GM19023 (cell line): Measurements from ENCODE around the gene SPATC1L.

ENCODE experiments used
- ATAC-seq: cut with Tn5 transposase; IDR thresholded peaks from one replicate; pipeline ENCODE4 v1.9.1; 2021; ENCODE audit warnings: mild to moderate bottlenecking, moderate library complexity; ENCODE audit not compliant: unreplicated experiment

The SPATC1L gene

DNA sequence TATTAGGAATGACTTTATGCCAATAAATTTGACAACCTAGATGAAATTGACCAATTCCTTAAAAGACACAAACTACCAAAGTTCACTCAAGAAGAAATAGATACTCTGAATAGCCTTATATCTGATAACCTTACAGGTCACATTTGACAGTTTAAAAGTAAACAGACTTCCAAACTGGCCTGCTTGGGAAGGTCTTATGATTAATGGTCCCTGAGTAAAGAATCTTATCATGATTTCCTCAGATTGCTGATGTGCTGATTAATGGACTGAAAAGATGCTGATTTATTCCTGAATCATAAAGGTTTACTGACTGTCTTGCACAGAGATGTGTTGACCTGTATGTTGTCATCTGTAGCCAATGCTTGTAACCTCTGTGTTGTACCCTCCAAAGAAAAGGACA lies 19.2 kb downstream of the SPATC1L start:
- no peak for ATAC-seq

DNA sequence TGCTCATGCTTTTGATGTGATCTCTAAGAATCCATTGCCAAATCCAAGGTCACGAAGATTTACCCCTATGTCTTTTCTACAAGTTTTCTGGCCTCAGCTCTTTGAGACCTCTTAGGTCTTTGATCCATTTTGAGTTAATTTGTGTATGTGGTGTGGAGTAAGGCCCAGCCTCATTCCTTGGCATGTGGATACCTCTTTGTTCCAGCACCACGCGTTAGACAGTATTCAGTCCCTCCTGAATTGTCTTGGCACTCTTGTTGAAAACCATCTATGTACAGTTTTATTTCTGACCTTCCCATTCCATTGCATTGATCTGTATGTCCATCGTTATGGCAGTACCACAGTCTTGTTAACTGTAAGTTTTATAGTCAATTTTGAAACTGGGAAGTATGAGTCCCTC lies 20.9 kb downstream of the SPATC1L start:
- ATAC-seq = no peak

DNA sequence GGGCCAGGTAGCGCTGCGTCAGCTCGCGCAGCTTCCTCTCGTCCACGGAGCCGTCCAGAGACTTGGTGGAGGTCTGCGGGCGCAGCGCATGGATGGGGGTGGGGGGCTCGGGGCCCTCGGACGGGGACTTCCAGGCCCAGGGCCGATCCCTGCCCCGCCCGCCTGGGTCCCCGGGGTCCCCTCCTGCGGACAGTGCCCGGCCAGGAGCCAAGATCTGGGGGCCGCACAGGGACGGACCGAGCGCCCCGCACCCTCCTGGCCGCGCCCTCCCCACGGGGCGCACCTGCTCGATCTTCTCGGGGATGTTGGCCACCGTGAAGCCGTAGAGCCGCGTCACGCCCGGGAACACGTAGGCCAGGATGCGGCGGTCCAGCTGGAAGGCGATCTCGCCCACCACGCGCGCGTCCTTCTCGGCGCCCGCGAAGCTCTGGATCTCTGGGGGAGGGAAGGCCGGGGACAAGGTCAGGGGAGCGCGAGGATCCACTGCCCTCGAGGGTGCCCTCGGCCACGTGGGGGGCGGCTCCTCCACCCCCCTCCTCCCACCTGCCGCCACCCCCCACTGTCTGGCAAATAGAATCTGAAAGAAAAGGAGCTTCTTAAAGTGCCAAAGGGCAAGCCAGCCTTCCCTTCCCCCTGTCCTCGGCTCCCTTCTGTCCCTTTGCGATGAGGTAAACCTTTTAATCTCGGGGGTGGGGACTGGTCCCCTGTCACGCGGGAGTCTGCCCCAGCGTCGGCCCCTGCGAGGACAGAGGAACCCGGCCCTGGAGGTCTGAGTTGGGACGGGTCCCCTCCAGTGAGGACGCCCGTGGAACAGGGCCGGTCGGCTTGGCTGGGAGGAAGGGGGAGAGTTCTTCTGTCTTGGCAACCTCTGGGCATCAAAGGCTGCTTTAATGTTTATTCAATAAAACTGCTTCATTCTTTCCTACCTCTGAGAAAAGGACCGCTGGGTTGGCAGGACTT lies 22.3 kb downstream of the SPATC1L start:
- ATAC-seq = no peak

DNA sequence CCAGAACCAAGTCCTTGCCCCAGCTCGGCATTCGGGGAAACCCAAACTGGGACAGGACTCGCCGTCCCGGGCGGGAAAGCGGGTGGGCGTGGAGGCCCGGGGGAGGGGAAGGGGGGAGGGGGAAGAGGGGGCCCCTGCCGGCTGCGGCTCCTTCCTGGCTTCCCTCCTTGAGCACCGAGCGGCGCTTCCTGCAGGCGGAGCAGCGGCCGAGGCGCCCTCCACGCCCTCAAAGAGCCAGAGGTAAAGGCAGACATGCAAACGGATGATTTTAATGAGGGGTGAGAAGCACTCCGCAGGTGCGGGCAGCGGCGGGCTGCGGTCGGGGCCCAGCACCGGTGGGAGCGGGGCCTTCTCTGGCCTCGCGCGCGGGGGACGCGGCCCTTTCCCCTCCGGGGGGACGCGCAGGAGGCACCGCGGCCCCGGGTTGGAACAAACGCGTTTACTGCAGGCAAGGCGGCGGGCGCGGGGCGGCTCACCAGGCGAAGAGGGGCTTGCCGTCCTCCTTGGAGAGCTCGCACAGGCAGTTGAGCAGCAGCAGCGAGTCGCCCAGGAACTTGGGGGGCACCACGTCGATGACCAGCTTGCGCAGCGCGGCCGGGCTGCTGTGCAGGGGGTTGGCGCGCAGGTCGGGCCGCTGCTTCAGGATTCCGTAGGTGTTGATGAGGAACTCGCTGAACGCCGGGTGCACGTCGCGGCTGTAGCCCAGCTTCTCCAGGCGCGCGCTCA lies 23.2 kb downstream of the SPATC1L start:
- no peak for ATAC-seq

DNA sequence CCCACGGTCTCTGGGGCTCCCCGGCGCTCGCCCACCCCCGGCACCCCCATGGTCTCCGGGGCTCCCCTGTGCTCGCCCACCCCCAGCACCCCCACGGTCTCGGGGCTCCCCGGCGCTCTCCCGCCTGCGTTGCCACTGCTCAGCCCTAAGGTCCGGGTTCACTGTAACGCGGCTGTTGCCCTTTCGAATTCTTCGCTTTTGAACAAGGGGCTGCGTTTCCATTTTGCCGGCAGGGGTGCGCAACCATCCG lies 23.7 kb downstream of the SPATC1L start:
- ATAC-seq = no peak

DNA sequence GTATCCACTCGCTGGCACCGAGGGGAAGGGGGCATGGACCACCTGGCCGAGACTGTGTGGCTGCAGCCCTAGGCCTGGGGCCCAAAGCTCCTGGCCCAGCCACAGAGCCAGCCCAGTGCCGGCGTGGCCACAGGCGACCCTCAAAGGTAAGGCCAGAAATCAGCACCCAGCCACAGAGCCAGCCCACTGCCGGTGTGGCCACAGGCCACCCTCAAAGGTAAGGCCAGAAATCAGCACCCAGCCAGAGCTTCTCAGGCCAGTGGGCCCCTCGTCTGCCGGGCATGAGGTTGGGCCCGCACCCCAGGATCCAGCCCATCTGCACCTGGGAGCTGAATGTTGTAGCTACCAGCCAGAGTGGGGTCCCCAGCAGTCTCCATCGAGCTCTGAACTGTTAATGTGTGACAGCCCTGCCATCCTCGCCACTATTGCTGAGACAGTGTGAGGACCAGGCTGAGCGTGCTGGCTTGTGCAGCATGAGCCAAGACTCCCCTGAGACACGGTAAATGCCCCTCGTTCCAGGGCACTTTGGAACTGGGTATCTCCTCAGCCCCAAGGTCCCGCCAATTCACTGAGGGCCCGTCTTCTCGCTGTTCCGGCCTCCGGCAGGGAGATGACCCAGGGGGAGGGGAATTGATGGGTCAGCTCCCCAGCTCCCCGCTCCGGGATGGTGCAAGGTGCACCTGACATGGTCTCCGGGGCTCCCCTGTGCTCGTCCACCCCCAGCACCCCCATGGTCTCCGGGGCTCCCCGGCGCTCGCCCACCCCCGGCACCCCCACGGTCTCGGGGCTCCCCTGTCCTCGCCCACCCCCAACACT lies 24.2 kb downstream of the SPATC1L start:
- ATAC-seq = no peak

DNA sequence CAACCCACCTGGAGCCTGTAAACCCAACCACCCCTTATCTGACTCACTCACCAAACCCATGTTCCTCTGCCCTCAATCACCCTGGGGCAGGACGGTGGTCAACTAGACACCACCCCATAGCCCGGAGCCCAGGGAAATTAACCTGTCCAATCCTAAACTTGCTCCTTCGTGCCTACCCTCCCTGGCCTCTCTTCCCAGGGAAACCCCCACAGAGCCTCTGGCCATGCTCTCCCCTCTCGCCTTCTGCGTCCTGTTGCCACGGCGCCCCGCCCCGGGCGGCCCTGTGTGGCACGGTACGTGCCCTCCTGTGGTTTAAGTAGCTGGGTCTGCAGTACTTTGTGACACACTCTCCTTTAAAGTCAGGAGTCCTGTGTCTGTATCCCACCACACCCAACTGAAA lies 24.9 kb downstream of the SPATC1L start:
- ATAC-seq = no peak

DNA sequence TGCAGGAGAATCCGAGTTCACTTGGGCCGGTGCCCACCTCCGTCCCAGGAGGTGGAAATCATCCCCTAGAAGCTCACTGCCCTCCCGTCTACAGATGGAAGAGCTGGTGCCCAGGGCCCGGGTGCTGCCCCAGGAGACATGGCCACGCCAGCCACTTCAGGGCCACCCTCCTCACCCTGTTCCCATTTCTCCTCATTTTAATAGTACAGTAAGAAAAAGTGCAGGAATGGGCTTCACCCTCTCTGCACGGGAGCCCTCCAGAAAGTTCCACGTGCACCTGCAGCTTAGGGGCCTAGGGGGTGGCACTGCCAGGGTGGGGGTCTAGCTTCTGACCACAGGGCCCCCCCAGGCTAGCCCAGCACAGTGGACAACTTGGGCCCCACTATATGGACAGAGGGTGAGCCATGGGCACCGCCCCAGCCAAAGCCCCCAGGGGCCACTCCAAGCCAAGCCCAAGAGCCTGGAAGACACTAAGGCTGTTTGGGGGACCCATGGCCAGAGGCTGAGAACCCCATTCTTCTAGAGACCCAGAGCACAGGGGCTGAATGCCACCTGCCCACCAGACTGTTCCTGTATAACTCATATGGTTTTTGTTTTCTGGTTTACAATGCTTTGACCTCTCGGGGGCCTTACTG lies 25.5 kb downstream of the SPATC1L start:
- ATAC-seq = no peak

DNA sequence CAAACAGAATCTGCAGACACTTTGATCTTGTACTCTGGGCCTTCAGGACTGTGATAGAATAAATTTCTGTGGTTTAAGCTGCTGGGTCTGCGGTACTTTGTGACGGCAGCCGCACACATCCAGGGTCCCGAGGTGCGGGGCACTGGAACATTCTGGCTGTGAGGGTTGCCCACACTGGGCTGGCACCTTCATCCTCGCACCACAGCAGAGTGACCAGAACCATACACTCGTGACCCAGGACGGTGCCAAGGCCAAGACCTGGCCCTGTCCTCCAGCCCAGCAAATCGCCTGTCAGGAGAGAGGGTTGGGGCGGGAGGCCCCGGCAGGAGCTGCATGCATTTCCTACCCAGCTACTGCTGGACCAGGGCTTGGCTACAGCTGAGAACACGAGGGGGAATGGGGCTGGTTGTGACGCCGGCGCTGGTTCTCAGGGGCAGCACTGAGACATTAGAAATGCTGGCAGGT lies 26.2 kb downstream of the SPATC1L start:
- no peak for ATAC-seq

DNA sequence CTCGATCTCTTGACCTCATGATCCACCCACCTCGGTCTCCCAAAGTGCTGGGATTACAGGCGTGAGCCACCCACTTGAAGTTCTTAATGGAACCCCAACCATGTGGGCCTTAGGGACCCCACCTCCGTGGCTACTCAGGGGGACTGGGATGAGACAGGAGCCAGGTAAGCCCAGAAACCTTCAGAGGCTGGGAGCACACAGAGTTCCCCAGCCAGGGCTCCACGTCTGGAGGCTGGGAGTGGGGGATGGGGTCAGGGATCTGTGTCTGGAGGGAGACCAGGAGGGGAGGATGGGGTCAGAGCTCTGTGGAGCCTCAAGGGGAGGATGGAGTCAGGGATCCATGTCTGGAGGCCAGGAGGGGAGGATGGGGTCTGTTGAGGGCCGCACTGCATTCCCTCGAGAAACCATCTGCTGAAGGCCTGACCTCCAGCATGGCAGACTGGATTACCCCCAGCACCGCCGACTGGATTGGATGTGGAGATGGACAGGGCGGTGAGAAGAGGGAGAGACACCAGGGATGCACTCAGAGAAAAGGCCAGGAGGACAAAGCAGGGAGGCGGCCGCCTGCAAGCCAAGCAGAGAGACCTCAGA lies 26.8 kb downstream of the SPATC1L start:
- ATAC-seq = no peak

DNA sequence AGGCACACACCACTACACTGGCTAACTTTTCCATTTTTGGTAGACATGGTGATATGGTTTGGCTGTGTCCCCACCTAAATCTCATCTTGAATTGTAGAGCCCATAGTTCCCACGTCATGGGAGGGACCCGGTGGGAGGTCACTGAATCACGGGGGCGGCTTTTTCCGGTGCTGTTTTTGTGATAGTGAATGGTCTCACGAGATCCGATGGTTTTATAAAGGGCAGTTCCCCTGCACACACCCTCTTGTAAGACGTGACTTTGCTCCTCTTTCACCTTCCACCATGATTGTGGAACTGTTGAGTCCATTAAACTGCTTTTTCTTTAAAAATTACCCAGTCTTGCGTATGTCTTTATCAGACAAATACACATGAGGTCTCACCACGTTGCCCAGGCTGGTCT lies 27.6 kb downstream of the SPATC1L start:
- ATAC-seq = no peak

DNA sequence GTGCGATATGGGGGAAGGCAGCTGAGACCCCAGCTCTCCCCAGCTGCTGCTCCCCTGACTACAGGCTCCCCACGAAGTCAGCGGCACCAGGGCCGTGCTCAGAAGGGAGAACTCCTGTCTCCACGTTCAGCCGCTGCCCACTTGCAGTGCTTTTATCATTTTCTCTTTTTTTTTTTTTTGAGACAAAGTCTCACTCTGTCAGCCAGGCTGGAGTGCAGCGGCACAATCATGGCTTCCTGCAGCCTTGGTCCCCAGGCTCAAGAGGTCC lies 27.9 kb downstream of the SPATC1L start:
- ATAC-seq = no peak

DNA sequence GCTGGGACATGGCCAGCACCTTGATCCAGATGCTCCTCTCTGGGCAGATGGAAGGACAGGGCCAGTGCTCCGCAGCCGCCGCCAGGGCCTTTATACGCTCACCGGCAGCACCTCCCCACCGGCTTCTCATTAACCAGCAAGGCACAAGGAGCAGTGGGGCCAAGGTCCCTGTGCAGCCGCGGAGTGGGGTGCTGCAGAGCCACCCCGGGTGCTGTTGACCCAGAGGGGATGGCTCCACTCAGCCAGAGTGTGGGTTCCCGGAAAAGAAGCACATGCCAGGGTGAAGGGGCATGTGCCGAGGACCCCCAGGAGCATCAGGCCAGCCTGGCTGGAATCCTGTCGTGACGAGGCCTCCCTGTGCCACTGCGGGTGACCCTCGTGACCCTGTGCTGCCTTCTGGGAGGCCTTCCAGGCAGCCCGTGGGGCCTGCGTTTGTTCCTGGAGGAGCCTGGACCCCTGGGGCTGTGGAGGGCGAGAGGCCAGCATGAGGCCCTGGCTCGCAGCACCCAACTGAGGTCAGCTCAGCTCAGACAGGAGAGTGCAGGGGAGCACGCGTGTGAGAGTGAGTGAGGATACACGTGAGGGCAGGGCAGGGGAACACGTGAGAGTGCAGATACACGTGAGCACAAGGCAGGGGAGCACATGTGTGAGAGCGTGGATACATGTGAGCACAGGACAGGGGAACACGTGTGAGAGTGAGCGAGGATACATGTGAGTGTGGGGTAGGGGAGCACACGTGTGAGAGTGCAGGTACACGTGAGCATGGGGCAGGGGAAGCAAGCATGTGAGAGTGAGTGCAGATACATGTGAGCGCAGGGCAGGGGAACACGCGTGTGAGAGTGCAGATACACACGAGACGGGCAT lies 28.5 kb downstream of the SPATC1L start, which contains the start of gene FTCD:
Gene FTCD (minus strand): TSS at position 66 of the 864 bp plus-strand sequence. CDS start 56 bp downstream, at position 10.
- no peak for ATAC-seq

DNA sequence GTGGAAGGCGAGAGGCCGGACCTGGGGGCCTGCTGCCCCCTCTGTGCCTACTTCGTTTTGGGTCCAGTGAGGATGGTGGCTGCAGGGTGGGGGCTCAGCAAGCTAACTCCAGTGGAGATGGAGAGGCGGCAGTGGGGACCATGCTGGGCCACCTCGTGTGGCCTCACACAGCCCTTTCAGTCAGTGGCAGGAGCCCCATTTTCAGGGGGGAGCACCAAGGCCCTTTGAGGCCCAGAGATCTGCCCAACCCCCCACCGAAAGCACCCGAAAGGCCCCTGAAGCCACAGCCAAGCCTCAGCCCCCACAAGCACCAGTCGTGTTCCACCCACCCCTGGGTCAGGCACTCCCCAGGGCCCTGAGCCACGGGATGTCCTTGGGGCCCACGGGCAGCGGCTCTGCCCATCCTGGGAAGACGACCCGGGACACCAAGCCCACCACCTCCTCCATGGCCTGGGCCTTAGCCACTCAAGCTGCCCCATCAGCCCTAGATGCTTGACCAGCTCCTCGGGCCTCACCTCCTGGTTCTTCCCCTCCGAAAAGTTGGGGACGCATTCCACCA lies 29.2 kb downstream of the SPATC1L start:
- no peak for ATAC-seq

DNA sequence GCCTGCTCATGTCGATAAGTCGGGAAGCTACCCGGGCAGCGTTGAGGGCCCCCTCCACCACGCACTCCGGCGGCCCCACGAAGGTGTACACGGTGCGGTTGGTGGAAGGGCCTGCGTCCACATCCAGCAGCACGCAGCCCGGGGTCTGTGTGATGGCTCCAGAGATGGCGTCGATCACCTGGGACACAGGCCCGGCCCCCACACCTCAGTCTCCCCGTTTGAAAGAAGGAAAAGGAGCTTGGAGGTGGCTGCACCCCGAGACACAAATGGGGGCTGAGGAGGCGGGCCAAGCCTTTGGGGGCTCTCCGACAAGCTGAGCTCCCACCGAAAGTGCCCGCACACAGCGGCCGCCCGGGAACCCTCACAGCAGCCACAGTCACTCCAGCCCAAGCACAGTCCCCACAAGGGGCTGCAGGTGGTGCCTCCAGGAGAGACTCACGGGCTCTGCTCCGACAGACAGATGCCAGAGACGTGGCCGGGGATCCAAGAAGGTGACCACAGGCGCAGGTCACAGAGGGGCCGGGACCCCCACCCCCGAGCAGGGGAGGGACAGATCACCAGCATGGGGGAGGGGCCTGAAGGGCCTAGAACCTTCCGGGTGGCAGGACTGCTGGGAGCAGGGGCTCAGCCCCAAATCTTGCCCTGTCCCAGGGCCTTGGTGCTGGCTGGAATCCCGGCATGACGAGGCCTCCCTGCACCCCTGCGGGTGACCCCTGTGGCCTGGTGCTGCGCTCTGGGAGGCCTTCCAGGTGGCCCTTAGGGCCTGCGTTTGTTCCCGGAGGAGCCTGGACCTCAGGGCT lies 29.9 kb downstream of the SPATC1L start:
- no peak for ATAC-seq

DNA sequence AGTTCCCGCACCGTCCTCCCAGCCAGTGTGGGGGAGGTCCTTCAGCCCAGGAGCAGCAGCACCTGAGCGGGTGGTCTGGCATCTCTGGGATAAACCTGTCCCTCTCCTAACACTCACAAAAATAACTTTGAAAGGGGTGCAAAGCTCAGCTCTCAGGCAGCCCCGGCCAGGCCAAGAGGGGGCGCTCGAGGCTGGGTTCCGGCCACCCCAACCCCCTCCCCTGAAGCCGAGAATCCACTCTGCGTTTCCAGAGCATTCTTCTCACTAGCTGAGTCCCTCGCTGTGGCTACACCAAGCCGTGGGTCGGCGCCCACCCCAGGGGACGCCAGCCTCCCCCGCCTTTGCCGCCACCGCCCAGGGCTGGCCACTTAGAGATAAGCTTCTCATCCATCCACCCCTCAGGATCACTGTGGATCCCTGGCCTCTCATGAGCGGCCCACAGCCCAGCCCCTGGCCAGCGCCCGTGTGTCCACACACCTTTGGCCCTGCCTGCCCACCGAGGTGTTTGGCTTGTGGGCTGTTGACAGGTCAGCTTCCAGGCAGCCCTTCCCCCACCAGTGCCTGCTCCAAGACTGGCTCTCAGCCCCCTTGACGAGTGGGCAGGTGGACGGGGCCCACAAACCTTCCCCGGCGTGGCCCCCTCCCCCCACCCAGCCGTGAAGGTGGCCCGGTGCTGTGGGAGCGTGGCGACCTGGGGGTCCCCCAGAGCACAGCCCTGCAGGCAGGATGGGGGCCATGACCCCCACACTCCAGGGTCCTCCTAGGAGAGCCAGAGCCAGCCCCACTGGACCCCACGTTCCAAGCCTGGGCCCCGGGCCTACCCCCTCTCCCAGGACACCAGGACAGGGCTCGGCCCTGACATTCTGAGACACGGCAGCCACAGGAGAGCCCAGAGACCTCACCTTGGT lies 30.8 kb downstream of the SPATC1L start:
- ATAC-seq = no peak

DNA sequence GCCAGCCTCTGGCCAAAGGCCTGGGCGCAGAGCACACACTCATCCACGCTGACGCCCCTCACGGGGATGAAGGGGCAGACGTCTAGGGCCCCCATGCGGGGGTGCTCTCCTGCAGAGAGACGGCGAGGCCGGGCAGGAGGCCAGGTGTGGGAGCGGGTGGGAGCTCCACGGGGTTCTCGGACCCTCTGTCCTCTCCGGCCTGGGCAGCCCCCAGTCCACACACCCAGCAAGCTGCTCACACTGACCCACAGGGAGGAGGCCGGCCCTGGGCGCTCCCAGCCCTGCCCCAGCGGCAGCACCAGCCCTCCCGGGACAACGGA lies 31.4 kb downstream of the SPATC1L start:
- no peak for ATAC-seq
